K562 (cell line): Measurements from ENCODE around the gene LRP10. TPM values are rescaled to one million over a fixed set of nuclear protein-coding genes. Genes with fewer than 3 reads are reported as not detected.

Experiments used
- COPS2 ChIP-seq: fragments of 450-650 bp; conservative IDR thresholded peaks from 2 replicates; pipeline ENCODE4 v1.6.1; 2016; ENCODE audit warnings: mild to moderate bottlenecking, moderate library complexity
- CREBBP ChIP-seq: IDR thresholded peaks from one replicate; pipeline ENCODE4 v1.6.1; 2012; ENCODE audit warnings: low read depth, mild to moderate bottlenecking, control low read depth, inconsistent platforms, low read length
- ELF4 ChIP-seq: fragments of 450-650 bp; formaldehyde crosslinking; IDR thresholded peaks from 2 replicates; pipeline ENCODE4 v1.4.0; 2022; ENCODE audit warnings: missing genetic modification characterization
- FOXP1 ChIP-seq: sonication (generic); formaldehyde crosslinking; IDR thresholded peaks from 2 replicates; pipeline ENCODE4 v1.8.0; 2022; ENCODE audit warnings: mild to moderate bottlenecking, missing genetic modification reagents
- HMG20B ChIP-seq: fragments of 250-450 bp; sonication (Bioruptor Pico); IDR thresholded peaks from 2 replicates; pipeline ENCODE4 v1.5.0; 2021; ENCODE audit warnings: mild to moderate bottlenecking
- ILK ChIP-seq: fragments of 450-650 bp; IDR thresholded peaks from 2 replicates; pipeline ENCODE4 v1.6.1; 2016; ENCODE audit warnings: missing genetic modification characterization, low read depth, mild to moderate bottlenecking, missing compliant biosample characterization, moderate library complexity, borderline replicate concordance
- MCM3 ChIP-seq: fragments of 450-650 bp; IDR thresholded peaks from 2 replicates; pipeline ENCODE4 v1.6.1; 2016
- MED1 ChIP-seq: sonication (generic); formaldehyde crosslinking; IDR thresholded peaks from 2 replicates; pipeline ENCODE4 v1.8.1; 2023; ENCODE audit warnings: missing genetic modification reagents, borderline replicate concordance
- NCOR1 ChIP-seq: fragments of 450-650 bp; IDR thresholded peaks from 2 replicates; pipeline ENCODE4 v1.6.1; 2016; ENCODE audit warnings: mild to moderate bottlenecking, moderate library complexity
- OTX1 ChIP-seq: fragments of 450-650 bp; formaldehyde crosslinking; IDR thresholded peaks from 2 replicates; pipeline ENCODE4 v1.4.0; 2022; ENCODE audit warnings: mild to moderate bottlenecking
- PHF21A ChIP-seq: fragments of 450-650 bp; IDR thresholded peaks from 2 replicates; pipeline ENCODE4 v1.6.1; 2017; ENCODE audit warnings: low read depth, borderline replicate concordance
- POLR2G ChIP-seq: fragments of 200-400 bp; formaldehyde crosslinking; IDR thresholded peaks from 2 replicates; pipeline ENCODE4 v1.6.1; 2017; ENCODE audit warnings: low read depth, mild to moderate bottlenecking, antibody characterized with exemption, low read length, moderate library complexity
- RAD21 ChIP-seq, 2 experiments: fragments of 250-450 bp in 1 of 2; fragments of 450-650 bp in 1 of 2; sonication (Bioruptor Pico) in 1 of 2; formaldehyde crosslinking in 1 of 2; IDR thresholded peaks in 1 of 2; conservative IDR thresholded peaks in 1 of 2; 2 replicates each; pipeline versions ENCODE4 v1.4.0 to v1.8.0; 2020 to 2022; ENCODE audit warnings: mild to moderate bottlenecking in 2 of 2, moderate library complexity in 1 of 2
- RBM14 ChIP-seq: fragments of 200-400 bp; formaldehyde crosslinking; IDR thresholded peaks from 2 replicates; pipeline ENCODE4 v1.6.1; 2018; ENCODE audit warnings: low read depth, mild to moderate bottlenecking, low read length, moderate library complexity, borderline replicate concordance; ENCODE audit not compliant: insufficient read depth
- RBM39 ChIP-seq: fragments of 200-400 bp; formaldehyde crosslinking; optimal IDR thresholded peaks from 2 replicates; pipeline ENCODE3; 2018; ENCODE audit warnings: low read depth, low read length
- RUNX1 ChIP-seq: sonication (generic); IDR thresholded peaks from 2 replicates; pipeline ENCODE4 v1.6.1; 2016; ENCODE audit warnings: antibody characterized with exemption, low read depth
- TFAM ChIP-seq: fragments of 250-450 bp; sonication (Bioruptor Pico); conservative IDR thresholded peaks from 2 replicates; pipeline ENCODE4 v1.5.0; 2021; ENCODE audit warnings: mild to moderate bottlenecking, moderate library complexity
- XRCC3 ChIP-seq: fragments of 450-650 bp; IDR thresholded peaks from 2 replicates; pipeline ENCODE4 v1.6.1; 2017; ENCODE audit warnings: mild to moderate bottlenecking, moderate library complexity
- ZBTB7A ChIP-seq: IDR thresholded peaks from 2 replicates; pipeline ENCODE4 v1.6.1; 2011; ENCODE audit warnings: low read depth, mild to moderate bottlenecking, low read length, moderate library complexity, borderline replicate concordance; ENCODE audit not compliant: control insufficient read depth
- ZFX ChIP-seq: sonication (generic); formaldehyde crosslinking; IDR thresholded peaks from 2 replicates; pipeline ENCODE4 v1.8.0; 2022; ENCODE audit warnings: mild to moderate bottlenecking, missing genetic modification reagents, moderate library complexity
- ZNF134 ChIP-seq: fragments of 250-450 bp; sonication (Bioruptor Pico); conservative IDR thresholded peaks from 2 replicates; pipeline ENCODE4 v1.4.0; 2020
- ZNF184 ChIP-seq: sonication (generic); formaldehyde crosslinking; IDR thresholded peaks from 2 replicates; pipeline ENCODE4 v1.5.0; 2020; ENCODE audit warnings: missing genetic modification reagents
- ZNF41 ChIP-seq: fragments of 250-450 bp; sonication (Bioruptor Pico); conservative IDR thresholded peaks from 2 replicates; pipeline ENCODE4 v1.4.0; 2020; ENCODE audit warnings: mild to moderate bottlenecking
- ZNF668 ChIP-seq: fragments of 250-450 bp; sonication (Bioruptor Pico); IDR thresholded peaks from 2 replicates; pipeline ENCODE4 v1.8.0; 2022; ENCODE audit warnings: mild to moderate bottlenecking, inconsistent platforms
- ZSCAN32 ChIP-seq: fragments of 450-650 bp; formaldehyde crosslinking; IDR thresholded peaks from 2 replicates; pipeline ENCODE4 v1.4.0; 2020; ENCODE audit warnings: mild to moderate bottlenecking, moderate library complexity
- polyA plus RNA-seq, 8 experiments: library from polyadenylated mRNA; depleted of rRNA in 4 of 8; stranded (reverse) in 5 of 8; unstranded in 3 of 8; fragments of >200 nt; fragmentation: Nextera tagmentation in 2 of 8; fragmentation: Illumina TruSeq in 1 of 8; extraction: Ambion mirVana in 2 of 8; extraction: Trizol in 1 of 8; gene quantifications; 2 replicates each; pipeline versions ENCODE4 v1.2.1 to v1.2.3, GENCODE V29; 2011 to 2014; ENCODE audit warnings: inconsistent platforms in 1 of 8, missing spikeins in 1 of 8
- total RNA-seq, 7 experiments: library from RNA; depleted of rRNA in 6 of 7; stranded (reverse); fragments of >200 nt in 6 of 7; fragmentation: Illumina TruSeq in 2 of 7; extraction: Trizol in 2 of 7; gene quantifications; 2 replicates each; pipeline versions ENCODE4 v1.2.1 to v1.2.3, GENCODE V29; 2011 to 2021; ENCODE audit warnings: low replicate concordance in 1 of 7
- TF ChIP-seq, protein P1 (sequence below): IDR thresholded peaks from 2 replicates; pipeline ENCODE4 v1.6.1; 2011; ENCODE audit not compliant: insufficient read length; ENCODE audit errors: extremely low read depth
- TF ChIP-seq, protein P2 (sequence below): sonication (generic); formaldehyde crosslinking; IDR thresholded peaks from 2 replicates; pipeline ENCODE4 v1.8.0; 2022; ENCODE audit warnings: missing genetic modification reagents, mild to moderate bottlenecking, borderline replicate concordance
- TF ChIP-seq, protein P3 (sequence below), 3 experiments: fragments of 200-800 bp in 1 of 3; sonication (Bioruptor generic) in 1 of 3; sonication (generic) in 1 of 3; formaldehyde crosslinking in 1 of 3; IDR thresholded peaks; 2 replicates each; pipeline versions ENCODE4 v1.6.1 to v1.8.0; 2016 to 2022; ENCODE audit warnings: mild to moderate bottlenecking in 2 of 3, missing compliant biosample characterization in 2 of 3, missing genetic modification characterization in 2 of 3, missing genetic modification reagents in 1 of 3

The LRP10 gene
- total and polyA plus RNA-seq, 9 of the 15 experiments (the other 6 are each of a cell fraction or from before 2014, with no cell fraction given): 1.3 to 45.5 (median 10.9) TPM

DNA sequence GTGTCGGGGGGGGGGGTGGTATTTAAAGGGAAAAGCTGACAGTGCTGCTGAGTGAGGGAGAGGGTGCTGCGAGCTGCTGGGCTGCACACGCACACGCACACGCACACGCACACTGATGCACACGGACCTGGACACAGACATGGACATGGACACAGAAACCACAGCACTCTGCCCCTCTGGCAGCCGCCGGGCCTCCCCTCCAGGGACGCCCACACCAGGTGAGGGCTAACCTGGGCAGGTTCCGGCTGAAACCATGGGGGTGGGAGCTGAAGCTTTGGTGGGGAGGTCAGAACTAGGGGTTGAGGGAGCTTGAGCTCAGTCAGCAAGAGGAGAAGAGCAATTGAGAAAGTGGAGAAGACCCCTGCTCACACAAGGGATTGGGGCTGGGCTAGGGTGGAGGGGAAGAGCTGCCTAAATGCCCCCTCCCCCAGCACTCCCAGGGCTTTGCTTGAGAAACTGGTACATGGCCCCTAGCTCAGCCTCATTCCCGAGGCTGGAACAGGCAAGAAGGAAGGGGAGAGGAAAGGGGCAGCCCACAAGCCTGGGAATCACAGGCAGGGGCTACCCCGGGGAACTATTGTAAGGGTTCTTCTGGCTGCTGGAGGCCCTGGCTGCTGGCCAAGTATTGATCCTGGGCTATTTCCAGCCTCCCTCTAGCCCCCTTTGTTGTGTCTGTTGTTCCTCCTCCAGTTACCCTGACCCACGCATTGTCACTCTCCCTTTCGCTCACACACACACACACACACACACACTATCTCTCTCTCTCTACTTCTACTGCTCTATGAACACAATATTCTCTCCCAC lies 11.8 kb downstream of the LRP10 start, which contains the start of gene REM2 (continued):
- TF ChIP-seq RBM14 (no peak), ZNF41 (CRISPR knock-in tag) (no peak), ZNF184 (no peak), ZNF134 (no peak), PHF21A (no peak), ZSCAN32 (CRISPR knock-in tag) (no peak), ILK (tag) (no peak), CREBBP (no peak), RUNX1 (no peak), ELF4 (CRISPR knock-in tag) (0 out of 2 replicates have a peak, but pooled peaks have one; percentile 17), RBM39 (peak; percentile 22), FOXP1 (no peak), HMG20B (no peak), POLR2G (peak; percentile 60), COPS2 (no peak), TFAM (no peak), NCOR1 (no peak), ZNF668 (CRISPR knock-in tag) (no peak), RAD21 (CRISPR knock-in tag; conservative IDR thresholded peaks at IDR 0.05 in 1 of 2, IDR thresholded peaks at IDR 0.05 in 1 of 2) (no peak), ZFX (CRISPR knock-in tag) (no peak), MCM3 (0 out of 2 replicates have a peak, but pooled peaks have one; percentile 16), OTX1 (no peak), ZBTB7A (no peak), XRCC3 (no peak), MED1 (CRISPR knock-in tag) (no peak)
- TF ChIP-seq, protein P1, sequence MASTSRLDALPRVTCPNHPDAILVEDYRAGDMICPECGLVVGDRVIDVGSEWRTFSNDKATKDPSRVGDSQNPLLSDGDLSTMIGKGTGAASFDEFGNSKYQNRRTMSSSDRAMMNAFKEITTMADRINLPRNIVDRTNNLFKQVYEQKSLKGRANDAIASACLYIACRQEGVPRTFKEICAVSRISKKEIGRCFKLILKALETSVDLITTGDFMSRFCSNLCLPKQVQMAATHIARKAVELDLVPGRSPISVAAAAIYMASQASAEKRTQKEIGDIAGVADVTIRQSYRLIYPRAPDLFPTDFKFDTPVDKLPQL: no peak
- TF ChIP-seq, protein P2, sequence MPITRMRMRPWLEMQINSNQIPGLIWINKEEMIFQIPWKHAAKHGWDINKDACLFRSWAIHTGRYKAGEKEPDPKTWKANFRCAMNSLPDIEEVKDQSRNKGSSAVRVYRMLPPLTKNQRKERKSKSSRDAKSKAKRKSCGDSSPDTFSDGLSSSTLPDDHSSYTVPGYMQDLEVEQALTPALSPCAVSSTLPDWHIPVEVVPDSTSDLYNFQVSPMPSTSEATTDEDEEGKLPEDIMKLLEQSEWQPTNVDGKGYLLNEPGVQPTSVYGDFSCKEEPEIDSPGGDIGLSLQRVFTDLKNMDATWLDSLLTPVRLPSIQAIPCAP: no peak
- TF ChIP-seq, protein P3, sequence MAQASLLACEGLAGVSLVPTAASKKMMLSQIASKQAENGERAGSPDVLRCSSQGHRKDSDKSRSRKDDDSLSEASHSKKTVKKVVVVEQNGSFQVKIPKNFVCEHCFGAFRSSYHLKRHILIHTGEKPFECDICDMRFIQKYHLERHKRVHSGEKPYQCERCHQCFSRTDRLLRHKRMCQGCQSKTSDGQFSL (CRISPR knock-in tag; IDR thresholded peaks at IDR 0.05): peak; percentile 90
- TF ChIP-seq, protein P3 (tag; IDR thresholded peaks at IDR 0.05): no peak; a peak in 1 of 4 replicates
